ENCODE measurements around the gene POLA1.

The POLA1 gene

GRCh38 chrX:25004040-25004439 is 310.3 kb downstream of the POLA1 start:
- TF ChIP-seq CTCF (IDR thresholded peaks at IDR 0.05; ENCODE audit: low read depth, low read length, missing control alignments): no peak
- in situ Hi-C loops (cut with HindIII; ENCODE audit: low sequenced_read_pairs): no loop called here
- no peak for DNase-seq (ENCODE audit: low read depth)
- no peak overlapping the region for H3K4me3 ChIP-seq (ENCODE audit: low read depth, low read length)

- in situ Hi-C loops (cut with HindIII; ENCODE audit: low sequenced_read_pairs): no loop called here
- peak overlapping the region; percentile 1 for H3K4me3 ChIP-seq (ENCODE audit: low read depth, low read length)
- no peak for TF ChIP-seq CTCF (IDR thresholded peaks at IDR 0.05; ENCODE audit: low read depth, low read length, missing control alignments)
- DNase-seq (ENCODE audit: low read depth): no peak
These were observed 310.8 kb downstream of the POLA1 start for GRCh38 chrX:25004485-25005032.

- DNase-seq (ENCODE audit: low read depth): no peak
- no peak for TF ChIP-seq CTCF (IDR thresholded peaks at IDR 0.05; ENCODE audit: low read depth, low read length, missing control alignments)
- H3K4me3 ChIP-seq (ENCODE audit: low read depth, low read length): peak overlapping the region; percentile 1
- in situ Hi-C loops (cut with HindIII; ENCODE audit: low sequenced_read_pairs): no loop called here
These were observed 311.3 kb downstream of the POLA1 start for GRCh38 chrX:25005034-25005381.

- in situ Hi-C loops (cut with HindIII; ENCODE audit: low sequenced_read_pairs): no loop called here
- no peak for TF ChIP-seq CTCF (IDR thresholded peaks at IDR 0.05; ENCODE audit: low read depth, low read length, missing control alignments)
- no peak for DNase-seq (ENCODE audit: low read depth)
- no peak overlapping the region for H3K4me3 ChIP-seq (ENCODE audit: low read depth, low read length)
These were observed 311.9 kb downstream of the POLA1 start for GRCh38 chrX:25005382-25006185.

- H3K4me3 ChIP-seq (ENCODE audit: low read depth, low read length): no peak overlapping the region
- in situ Hi-C loops (cut with HindIII; ENCODE audit: low sequenced_read_pairs): no loop called here
- TF ChIP-seq CTCF (IDR thresholded peaks at IDR 0.05; ENCODE audit: low read depth, low read length, missing control alignments): no peak
These were observed 312.9 kb downstream of the POLA1 start for GRCh38 chrX:25006586-25007058.

GRCh38 chrX:25007059-25008053 is 313.6 kb downstream of the POLA1 start:
- no peak overlapping the region for H3K4me3 ChIP-seq (ENCODE audit: low read depth, low read length)
- in situ Hi-C loops (cut with HindIII; ENCODE audit: low sequenced_read_pairs): no loop called here
- TF ChIP-seq CTCF (IDR thresholded peaks at IDR 0.05; ENCODE audit: low read depth, low read length, missing control alignments): no peak
- DNase-seq (ENCODE audit: low read depth): no peak

More at GRCh38 chrX:25006586-25007058, 312.9 kb downstream of the POLA1 start:
- no peak for DNase-seq (ENCODE audit: low read depth)

Data from astrocyte of the cerebellum (primary cell).